IMR-90 (cell line): ENCODE measurements around the gene TIPIN. TPM values are rescaled to one million over a fixed set of nuclear protein-coding genes. Genes with fewer than 3 reads are reported as not detected.

Source experiments
- ATAC-seq: fragments of 200-7000 bp; cut with Tn5 transposase; 2 replicates; pipeline ENCODE4 v1.9.1; 2020; ENCODE audit warnings: low read depth, mild to moderate bottlenecking, moderate library complexity
- BruUV-seq: library from RNA; stranded (reverse); fragments of 400-500 nt; replicated peaks from 2 replicates; lab custom pipeline; 2021; lab: Mats Ljungman, UMichigan
- CTCF ChIA-PET: fragments of 300-600 bp; formaldehyde crosslinking; extraction: SDS; loops from one replicate; lab custom pipeline; 2021; ENCODE audit warnings: antibody characterized with exemption; lab: Yijun Ruan, JAX
- POLR2A ChIA-PET: fragments of 300-600 bp; sonication (Branson Sonifier 250); formaldehyde crosslinking; loops from one replicate; lab custom pipeline; 2022; ENCODE audit warnings: antibody characterized with exemption; ENCODE audit not compliant: unreplicated experiment; lab: Charles Lee
- DNase-seq: peaks from one replicate; pipeline ENCODE4 v3.0.0; 2013
- H2AFZ ChIP-seq: replicated peaks from 2 replicates; pipeline ENCODE3; 2013; ENCODE audit warnings: low read length, mild to moderate bottlenecking; ENCODE audit not compliant: poor library complexity
- H2AK5ac ChIP-seq: 2 replicates; pipeline ENCODE4 v1.6.1; 2013; ENCODE audit warnings: low read depth, low read length, inconsistent platforms
- H2AK9ac ChIP-seq: replicated peaks from 2 replicates; pipeline ENCODE3; 2013; ENCODE audit warnings: mild to moderate bottlenecking, low read depth, low read length, moderate library complexity; ENCODE audit not compliant: poor library complexity
- H2BK120ac ChIP-seq: 2 replicates; pipeline ENCODE4 v1.6.1; 2013; ENCODE audit warnings: low read depth, low read length, inconsistent platforms
- H2BK15ac ChIP-seq: 3 replicates; pipeline ENCODE4 v1.6.1; 2013; ENCODE audit warnings: low read depth, low read length, inconsistent platforms
- H2BK20ac ChIP-seq: 2 replicates; pipeline ENCODE4 v1.6.1; 2013; ENCODE audit warnings: low read depth, mild to moderate bottlenecking, inconsistent platforms, low read length, moderate library complexity
- H2BK5ac ChIP-seq: 2 replicates; pipeline ENCODE4 v1.6.1; 2013; ENCODE audit warnings: mild to moderate bottlenecking, low read depth, low read length, inconsistent platforms; ENCODE audit not compliant: poor library complexity, severe bottlenecking
- H3K14ac ChIP-seq: replicated peaks from 2 replicates; pipeline ENCODE4 v1.6.1; 2013; ENCODE audit warnings: low read depth, low read length, inconsistent platforms
- H3K18ac ChIP-seq: 2 replicates; pipeline ENCODE4 v1.6.1; 2013; ENCODE audit warnings: low read depth, low read length, control low read depth
- H3K23ac ChIP-seq: 2 replicates; pipeline ENCODE4 v1.6.1; 2013; ENCODE audit warnings: low read depth, low read length, inconsistent platforms
- H3K27ac ChIP-seq: 2 replicates; pipeline ENCODE4 v1.5.1; 2013; ENCODE audit warnings: mild to moderate bottlenecking, control low read depth, low read length; ENCODE audit not compliant: insufficient read depth
- H3K27me3 ChIP-seq: 2 replicates; pipeline ENCODE4 v1.6.1; 2013; ENCODE audit warnings: low read length; ENCODE audit not compliant: control insufficient read depth, insufficient read depth
- H3K36me3 ChIP-seq: 2 replicates; pipeline ENCODE4 v1.6.1; 2013; ENCODE audit warnings: low read length, mixed read lengths; ENCODE audit not compliant: control insufficient read depth, insufficient read depth
- H3K4ac ChIP-seq: 2 replicates; pipeline ENCODE4 v1.6.1; 2013; ENCODE audit warnings: low read depth, low read length, inconsistent platforms
- H3K4me1 ChIP-seq: 2 replicates; pipeline ENCODE4 v1.6.1; 2013; ENCODE audit warnings: low read length, mixed read lengths; ENCODE audit not compliant: control insufficient read depth, insufficient read depth
- H3K4me2 ChIP-seq: 2 replicates; pipeline ENCODE4 v1.6.1; 2013; ENCODE audit warnings: low read depth, mild to moderate bottlenecking, control low read depth, low read length, moderate library complexity
- H3K4me3 ChIP-seq: 2 replicates; pipeline ENCODE4 v1.5.1; 2013; ENCODE audit warnings: low read depth, mild to moderate bottlenecking, control low read depth, low read length, moderate library complexity; ENCODE audit not compliant: insufficient read depth
- H3K56ac ChIP-seq: 2 replicates; pipeline ENCODE4 v1.6.1; 2013; ENCODE audit warnings: low read length, inconsistent platforms; ENCODE audit not compliant: insufficient read depth; ENCODE audit errors: extremely low read depth
- H3K79me1 ChIP-seq, 2 experiments: 2 replicates each; pipeline ENCODE4 v1.6.1; 2013; ENCODE audit warnings: low read length in 2 of 2, inconsistent platforms in 1 of 2, low read depth in 1 of 2
- H3K9ac ChIP-seq: 2 replicates; pipeline ENCODE4 v1.6.1; 2013; ENCODE audit warnings: low read depth, low read length, control low read depth
- H3K9me1 ChIP-seq: 2 replicates; pipeline ENCODE4 v1.6.1; 2013; ENCODE audit warnings: low read length, inconsistent platforms; ENCODE audit not compliant: insufficient read depth
- H3K9me3 ChIP-seq: 2 replicates; pipeline ENCODE4 v1.6.1; 2013; ENCODE audit warnings: low read length; ENCODE audit not compliant: control insufficient read depth, insufficient read depth
- H4K20me1 ChIP-seq: 2 replicates; pipeline ENCODE4 v1.6.1; 2013; ENCODE audit warnings: low read length, inconsistent platforms; ENCODE audit not compliant: insufficient read depth
- H4K5ac ChIP-seq: 2 replicates; pipeline ENCODE4 v1.6.1; 2013; ENCODE audit warnings: mild to moderate bottlenecking, low read depth, low read length, control low read depth
- H4K8ac ChIP-seq, 2 experiments: 2 replicates each; pipeline ENCODE4 v1.6.1; 2013; ENCODE audit warnings: low read depth in 2 of 2, low read length in 2 of 2, control low read depth in 1 of 2, inconsistent platforms in 1 of 2
- H4K91ac ChIP-seq: 2 replicates; pipeline ENCODE4 v1.6.1; 2013; ENCODE audit warnings: low read depth, low read length, inconsistent platforms; ENCODE audit not compliant: insufficient read depth
- FOS ChIP-seq: fragments of 150-350 bp; IDR thresholded peaks from 2 replicates; pipeline ENCODE4 v1.6.1; 2016; ENCODE audit warnings: low read depth, low read length
- MAZ ChIP-seq: IDR thresholded peaks from 2 replicates; pipeline ENCODE4 v1.6.1; 2012; ENCODE audit warnings: low read depth, mild to moderate bottlenecking, low read length, improper control_type of control experiment, moderate library complexity, borderline replicate concordance
- SMC3 ChIP-seq: fragments of 150-350 bp; IDR thresholded peaks from 2 replicates; pipeline ENCODE4 v1.6.1; 2016; ENCODE audit warnings: low read depth, mild to moderate bottlenecking, antibody characterized with exemption, low read length, moderate library complexity
- WGBS, 2 experiments: methylation state at CpG; one replicate each; pipeline versions ENCODE4 v1.1.5 to v1.1.7; 2013; ENCODE audit warnings: missing lambda C conversion rate in 2 of 2; ENCODE audit not compliant: insufficient read length in 1 of 2; ENCODE audit errors: extremely low coverage in 2 of 2; 5-methylcytosine and 5-hydroxymethylcytosine counted together
- dilution Hi-C: fragments of 300-500 bp; cut with HindIII; formaldehyde crosslinking; loops from one replicate; pipeline ENCODE4 v1.14.3; 2018; ENCODE audit warnings: low sequenced_read_pairs; ENCODE audit not compliant: unreplicated experiment
- in situ Hi-C: fragments of 300-500 bp; cut with MboI; formaldehyde crosslinking; loops from 3 replicates; pipeline ENCODE4 v1.14.3; 2019; ENCODE audit warnings: low sequenced_read_pairs, inconsistent platforms, mixed read lengths
- intact Hi-C: fragments of 100-400 bp; cut with micrococcal nuclease; formaldehyde crosslinking; loops from 2 replicates; pipeline ENCODE4 v1.10.0; 2022
- polyA plus RNA-seq, 3 experiments: library from polyadenylated mRNA; depleted of rRNA; stranded (reverse); fragments of >200 nt; gene quantifications; 2 replicates each; pipeline ENCODE4 v1.2.3, GENCODE V29; 2012; ENCODE audit warnings: low replicate concordance in 1 of 3
- total RNA-seq: library from RNA; depleted of rRNA; stranded (reverse); fragments of >200 nt; gene quantifications from 2 replicates; pipeline ENCODE4 v1.2.3, GENCODE V29; 2012

Gene TIPIN
- total and polyA plus RNA-seq, 2 of the 4 experiments (the other 2 are of a cell fraction) = 6.3 to 7.3 TPM

DNA sequence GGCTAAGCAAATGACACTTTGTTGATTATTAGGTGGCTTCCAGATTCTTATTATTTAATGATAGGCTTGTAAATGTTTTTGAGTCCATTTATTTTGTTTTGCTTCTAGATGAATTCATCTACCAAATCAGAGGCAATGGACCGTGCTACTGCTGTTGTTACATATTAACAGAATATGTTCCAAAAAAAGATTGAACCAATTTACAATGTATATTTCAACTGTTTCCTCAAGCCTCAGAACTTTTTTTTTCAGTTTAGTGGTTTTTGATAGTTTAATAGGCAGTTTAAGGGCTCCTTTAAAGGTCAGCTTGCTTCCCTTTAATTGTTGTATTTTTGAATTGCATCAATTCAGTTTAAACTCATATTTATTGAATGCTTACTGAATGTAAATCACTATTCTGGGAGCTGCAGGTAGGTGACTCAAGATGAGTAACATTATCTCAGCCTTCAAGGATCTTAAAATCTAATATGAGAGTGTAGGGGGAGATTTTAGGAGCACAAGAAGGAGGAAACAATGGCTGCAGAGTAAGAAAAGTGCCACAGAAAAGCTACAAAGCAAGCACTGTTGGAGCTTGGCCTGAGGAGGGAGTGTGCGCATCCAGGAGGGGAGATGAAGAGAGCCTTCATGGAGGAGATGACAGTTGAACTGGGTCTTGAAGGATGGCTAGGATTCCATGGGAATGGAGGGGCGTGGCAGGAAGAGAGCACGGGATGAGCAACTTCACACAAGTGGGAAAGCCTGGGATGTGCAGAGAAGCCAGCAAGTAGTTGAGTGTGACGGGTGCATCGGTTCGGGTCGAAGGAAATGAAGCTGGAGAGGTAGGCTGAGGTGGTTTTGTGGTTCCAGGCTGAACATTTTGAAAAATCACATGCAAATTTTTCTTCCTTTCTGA lies 44.9 kb upstream of the TIPIN start:
- Histone ChIP-seq H4K91ac (no peak overlapping the region), H3K4me1 (peaks cover 13% of the 10 kb centered on the region), H4K8ac (no peak overlapping the region), H4K20me1 (peaks cover 79% of the 10 kb centered on the region), H3K36me3 (peaks cover 2% of the 10 kb centered on the region; the same call in 1 of the 2 replicates), H2AK9ac (peak overlapping the region; percentile 33), H2BK15ac (no peak overlapping the region), H3K27me3 (no peaks in the 10 kb centered on the region), H2BK20ac (no peak overlapping the region), H3K14ac (no peak overlapping the region; the same call in 1 of the 2 replicates), H3K9ac (no peak overlapping the region), H3K23ac (no peak overlapping the region), H2BK120ac (no peak overlapping the region), H3K4me2 (no peak overlapping the region), H3K79me1 (peaks cover 23 to 77% of the 10 kb centered on the region in 2 experiments), H2BK5ac (no peak overlapping the region), H3K27ac (no peak overlapping the region), H4K5ac (no peak overlapping the region), H3K56ac (no peak overlapping the region), H3K9me3 (no peaks in the 10 kb centered on the region), H2AFZ (no peak overlapping the region), H3K4ac (no peak overlapping the region), H3K18ac (no peak overlapping the region), H3K4me3 (no peak overlapping the region), H3K9me1 (peaks cover 21% of the 10 kb centered on the region), H2AK5ac (0 out of 2 replicates have a peak overlapping the region, but pooled peaks have one; percentile 51)
- 100% methylated on average over 1 of the region's 8 CpGs; no CpG with 5 or more reads in 1 of the 2 experiments for WGBS, 2 experiments
- intact Hi-C loops (no loop called here), dilution Hi-C loops (loop anchor here (25.0 kb wide), 1 partner anchor 89 kb away; no protein-coding TSS in a partner anchor), in situ Hi-C loops (no loop called here)
- DNase-seq (no peak), ATAC-seq (no peak)
- POLR2A ChIA-PET = no interaction called here
- no peak for TF ChIP-seq MAZ
- no peak for TF ChIP-seq SMC3
- no peak for TF ChIP-seq FOS
- CTCF ChIA-PET = interaction anchor here (0.6 kb wide), 1 partner anchor 544 kb away, joined by 5 read pairs; no protein-coding TSS in a partner anchor
- BruUV-seq = no TSS peak
